Neural progenitor cell (in vitro differentiated cells): ENCODE results near the gene KIF22. TPM values are rescaled to one million over a fixed set of nuclear protein-coding genes. Genes with fewer than 3 reads are reported as not detected.

ENCODE experiments used
- DNase-seq: peaks from one replicate; pipeline ENCODE4 v3.0.0-alpha.2; 2016; ENCODE audit warnings: low spot score
- H2AFZ ChIP-seq: fragments of 200-600 bp; sonication (generic); replicated peaks from 2 replicates; pipeline ENCODE4 v1.6.1; 2016; ENCODE audit warnings: antibody characterized with exemption
- H3F3A ChIP-seq: fragments of 200-600 bp; sonication (generic); 2 replicates; pipeline ENCODE4 v1.6.1; 2016; ENCODE audit warnings: antibody characterized with exemption, low read depth
- H3K27ac ChIP-seq: fragments of 200-600 bp; sonication (generic); 2 replicates; pipeline ENCODE4 v1.5.1; 2016; ENCODE audit warnings: mild to moderate bottlenecking
- H3K27me3 ChIP-seq: fragments of 200-600 bp; sonication (generic); 2 replicates; pipeline ENCODE4 v1.6.1; 2016; ENCODE audit warnings: mild to moderate bottlenecking, moderate library complexity
- H3K36me3 ChIP-seq: fragments of 200-600 bp; sonication (generic); 2 replicates; pipeline ENCODE4 v1.5.1; 2016
- H3K4me1 ChIP-seq: fragments of 200-600 bp; sonication (generic); 2 replicates; pipeline ENCODE4 v1.6.1; 2016; ENCODE audit warnings: mixed run types
- H3K4me2 ChIP-seq: fragments of 200-600 bp; sonication (generic); 2 replicates; pipeline ENCODE4 v1.6.1; 2016
- H3K4me3 ChIP-seq: fragments of 200-600 bp; sonication (generic); 2 replicates; pipeline ENCODE4 v1.5.1; 2016
- H3K79me2 ChIP-seq: fragments of 200-600 bp; sonication (generic); 2 replicates; pipeline ENCODE4 v1.6.1; 2016; ENCODE audit warnings: low read depth
- H3K9ac ChIP-seq: fragments of 200-600 bp; sonication (generic); 2 replicates; pipeline ENCODE4 v1.6.1; 2016
- H3K9me3 ChIP-seq: fragments of 200-600 bp; sonication (generic); 2 replicates; pipeline ENCODE4 v1.5.1; 2016; ENCODE audit warnings: low read depth
- H4K20me1 ChIP-seq: fragments of 200-600 bp; sonication (generic); 2 replicates; pipeline ENCODE4 v1.6.1; 2016; ENCODE audit warnings: low read depth
- H3K27ac Mint-ChIP-seq: 3 replicates; pipeline ENCODE4 v1.8.0; 2021; ENCODE audit warnings: mixed read lengths
- H3K27me3 Mint-ChIP-seq: 2 replicates; pipeline ENCODE4 v1.8.0; 2022; ENCODE audit warnings: low read depth, mild to moderate bottlenecking, inconsistent platforms, moderate library complexity, mixed read lengths; ENCODE audit not compliant: insufficient read depth
- H3K36me3 Mint-ChIP-seq: 3 replicates; pipeline ENCODE4 v1.8.0; 2021; ENCODE audit warnings: mixed read lengths
- H3K4me1 Mint-ChIP-seq: 3 replicates; pipeline ENCODE4 v1.8.0; 2021; ENCODE audit warnings: mixed read lengths
- H3K4me3 Mint-ChIP-seq: 3 replicates; pipeline ENCODE4 v1.8.0; 2021; ENCODE audit warnings: mild to moderate bottlenecking, moderate library complexity, mixed read lengths
- H3K9me3 Mint-ChIP-seq: 3 replicates; pipeline ENCODE4 v1.8.0; 2020; ENCODE audit warnings: mixed read lengths
- EZH2 ChIP-seq: fragments of 200-600 bp; sonication (generic); IDR thresholded peaks from 2 replicates; pipeline ENCODE4 v1.6.1; 2017; ENCODE audit warnings: antibody characterized with exemption, mild to moderate bottlenecking, moderate library complexity
- EZH2phosphoT487 ChIP-seq: fragments of 200-600 bp; sonication (generic); IDR thresholded peaks from 2 replicates; pipeline ENCODE4 v1.6.1; 2017; ENCODE audit warnings: antibody characterized with exemption
- total RNA-seq: library from RNA; depleted of rRNA; stranded (reverse); fragments of >200 nt; gene quantifications from 2 replicates; pipeline ENCODE4 v1.2.3, GENCODE V29; 2015; ENCODE audit warnings: low replicate concordance
- TF ChIP-seq, protein P1 (sequence below): fragments of 200-600 bp; sonication (generic); IDR thresholded peaks from 2 replicates; pipeline ENCODE4 v1.5.1; 2017; ENCODE audit warnings: antibody characterized with exemption, mild to moderate bottlenecking

Gene KIF22
- 173 and 275 TPM in 2 replicates for total RNA-seq

DNA sequence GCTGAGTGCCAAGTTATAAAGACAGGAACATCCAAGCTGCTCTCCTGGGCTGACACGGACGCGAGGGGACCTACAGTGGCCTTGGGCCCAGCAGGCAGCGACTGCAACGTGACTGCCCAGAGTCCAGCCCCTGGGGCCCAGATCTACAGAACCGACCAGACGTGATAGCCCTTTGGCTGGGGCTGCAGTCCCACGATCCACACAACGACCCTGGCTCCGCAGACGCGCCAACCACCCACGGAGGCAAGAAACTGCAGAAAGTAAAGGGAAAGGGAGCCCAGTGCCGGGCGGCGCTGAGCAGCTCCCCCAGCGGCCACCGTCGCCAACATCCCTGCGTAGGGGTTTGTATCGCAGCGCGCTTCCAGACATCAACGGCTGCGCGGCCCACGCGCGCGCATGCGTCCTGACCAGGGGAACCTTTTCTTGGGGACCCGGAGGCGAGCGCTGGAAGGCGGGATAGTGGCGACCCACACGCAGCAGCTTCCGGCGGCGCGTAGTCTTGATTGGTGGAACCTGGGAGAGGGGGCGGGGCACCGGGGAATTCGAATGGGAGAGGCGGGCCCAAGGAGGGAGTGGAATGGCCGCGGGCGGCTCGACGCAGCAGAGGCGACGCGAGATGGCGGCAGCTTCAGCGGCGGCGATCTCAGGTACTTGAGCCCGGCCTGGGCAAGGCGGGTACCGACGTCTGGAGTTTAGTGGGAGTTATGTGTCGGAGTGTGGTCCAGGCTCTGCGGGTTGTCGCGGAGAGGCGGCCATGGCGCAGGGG lies at the start of gene KIF22:
KIF22 (plus strand) TSS at position 569 of the 766 bp plus-strand sequence; CDS start at position 578, 9 bp downstream.
- peak; percentile 100 for DNase-seq
- H3K27ac ChIP-seq = no peak within 1 kb of the TSS
- H4K20me1 ChIP-seq = peaks cover 30% of the 10 kb centered on the region
- Mint-ChIP-seq H3K27ac (peak within 1 kb of the TSS; percentile 98), H3K4me3 (peak within 1 kb of the TSS; percentile 97), H3K27me3 (peaks cover 8% of the 10 kb centered on the region), H3K36me3 (peaks cover 12% of the 10 kb centered on the region), H3K9me3 (peaks cover 2% of the 10 kb centered on the region), H3K4me1 (peaks cover 32% of the 10 kb centered on the region)
- H3K4me3 ChIP-seq = peak within 1 kb of the TSS; percentile 95
- H2AFZ ChIP-seq = peak within 1 kb of the TSS; percentile 85
- H3K4me2 ChIP-seq = peak within 1 kb of the TSS; percentile 99
- H3K36me3 ChIP-seq = no peaks in the 10 kb centered on the region
- H3K27me3 ChIP-seq = no peaks in the 10 kb centered on the region
- H3F3A ChIP-seq = peaks cover 12% of the 10 kb centered on the region
- TF ChIP-seq EZH2 (no peak), EZH2phosphoT487 (no peak)
- TF ChIP-seq, protein P1, sequence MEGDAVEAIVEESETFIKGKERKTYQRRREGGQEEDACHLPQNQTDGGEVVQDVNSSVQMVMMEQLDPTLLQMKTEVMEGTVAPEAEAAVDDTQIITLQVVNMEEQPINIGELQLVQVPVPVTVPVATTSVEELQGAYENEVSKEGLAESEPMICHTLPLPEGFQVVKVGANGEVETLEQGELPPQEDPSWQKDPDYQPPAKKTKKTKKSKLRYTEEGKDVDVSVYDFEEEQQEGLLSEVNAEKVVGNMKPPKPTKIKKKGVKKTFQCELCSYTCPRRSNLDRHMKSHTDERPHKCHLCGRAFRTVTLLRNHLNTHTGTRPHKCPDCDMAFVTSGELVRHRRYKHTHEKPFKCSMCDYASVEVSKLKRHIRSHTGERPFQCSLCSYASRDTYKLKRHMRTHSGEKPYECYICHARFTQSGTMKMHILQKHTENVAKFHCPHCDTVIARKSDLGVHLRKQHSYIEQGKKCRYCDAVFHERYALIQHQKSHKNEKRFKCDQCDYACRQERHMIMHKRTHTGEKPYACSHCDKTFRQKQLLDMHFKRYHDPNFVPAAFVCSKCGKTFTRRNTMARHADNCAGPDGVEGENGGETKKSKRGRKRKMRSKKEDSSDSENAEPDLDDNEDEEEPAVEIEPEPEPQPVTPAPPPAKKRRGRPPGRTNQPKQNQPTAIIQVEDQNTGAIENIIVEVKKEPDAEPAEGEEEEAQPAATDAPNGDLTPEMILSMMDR = peak; percentile 73
- H3K4me1 ChIP-seq = peaks cover 18% of the 10 kb centered on the region
- H3K9me3 ChIP-seq = no peaks in the 10 kb centered on the region
- H3K9ac ChIP-seq = peak within 1 kb of the TSS; percentile 74
- H3K79me2 ChIP-seq = peaks cover 48% of the 10 kb centered on the region

DNA sequence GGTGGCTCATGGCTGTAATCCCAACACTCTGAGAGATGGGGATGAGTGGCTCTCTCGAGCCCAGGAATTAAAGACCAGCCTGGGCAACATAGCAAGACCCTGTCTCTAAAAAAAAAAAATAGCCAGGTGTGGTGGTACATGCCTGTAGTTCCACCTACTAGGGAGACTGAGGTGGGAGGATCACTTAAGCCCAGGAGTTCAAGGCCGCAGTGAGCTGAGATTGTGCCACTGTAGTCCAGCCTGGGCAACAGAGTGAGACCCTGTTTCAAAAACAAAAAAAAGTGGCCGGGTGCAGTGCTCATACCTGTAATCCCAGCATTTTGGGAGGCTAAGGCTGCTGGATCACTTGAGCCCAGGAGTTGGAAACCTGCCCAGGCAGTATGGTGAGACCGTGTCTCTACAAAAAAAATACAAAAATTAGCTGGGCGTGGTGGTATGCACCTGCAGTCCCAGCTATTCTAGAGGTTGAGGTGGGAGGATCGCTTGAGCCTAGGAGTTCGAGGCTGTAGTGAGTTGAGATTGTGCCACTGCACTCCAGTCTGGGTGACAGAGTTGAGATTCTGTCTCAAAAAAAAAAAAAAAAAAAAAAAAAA lies 47.8 kb upstream of the KIF22 start:
- H3K27ac ChIP-seq = no peak overlapping the region
- Mint-ChIP-seq H3K4me3 (no peak overlapping the region), H3K9me3 (no peaks in the 10 kb centered on the region)

DNA sequence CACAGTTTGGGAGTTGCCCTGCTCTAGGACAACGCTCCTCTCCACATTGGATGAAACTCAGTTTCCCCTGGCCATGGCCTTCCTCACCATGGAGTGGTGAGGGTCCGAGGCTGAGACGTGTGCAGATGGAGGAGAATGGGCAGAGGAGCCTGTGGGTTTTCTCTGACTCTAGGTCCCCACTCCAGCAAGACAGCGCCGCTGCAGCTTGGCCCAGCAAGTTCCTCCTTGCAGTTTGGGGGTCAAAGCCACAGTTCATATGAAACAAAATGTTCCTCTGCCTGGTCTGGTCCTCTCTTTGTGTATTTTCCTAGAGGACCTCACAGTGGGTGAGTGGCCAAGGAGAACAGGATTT lies 47.1 kb upstream of the KIF22 start:
- Histone ChIP-seq H3K4me1 (no peaks in the 10 kb centered on the region), H4K20me1 (no peaks in the 10 kb centered on the region), H3K27ac (no peak overlapping the region), H3F3A (no peaks in the 10 kb centered on the region), H3K4me2 (no peak overlapping the region), H3K79me2 (no peaks in the 10 kb centered on the region), H3K4me3 (no peak overlapping the region), H3K27me3 (no peaks in the 10 kb centered on the region), H3K36me3 (no peaks in the 10 kb centered on the region), H3K9ac (no peak overlapping the region), H2AFZ (no peak overlapping the region), H3K9me3 (no peaks in the 10 kb centered on the region)
- Mint-ChIP-seq H3K4me3 (no peak overlapping the region), H3K27me3 (peaks cover 17% of the 10 kb centered on the region), H3K9me3 (no peaks in the 10 kb centered on the region), H3K36me3 (no peaks in the 10 kb centered on the region), H3K27ac (no peak overlapping the region), H3K4me1 (peaks cover 3% of the 10 kb centered on the region)
- no peak for DNase-seq
- TF ChIP-seq, protein P1 = no peak
- no peak for TF ChIP-seq EZH2
- TF ChIP-seq EZH2phosphoT487 = no peak

More for the DNA sequence above, 47.8 kb upstream of the KIF22 start:
- no peak overlapping the region for H3K4me3 ChIP-seq
- no peak overlapping the region for H2AFZ ChIP-seq
- no peaks in the 10 kb centered on the region for H4K20me1 ChIP-seq
- no peak overlapping the region for H3K4me2 ChIP-seq
- H3K79me2 ChIP-seq = no peaks in the 10 kb centered on the region
- no peaks in the 10 kb centered on the region for H3F3A ChIP-seq
- H3K27ac Mint-ChIP-seq = no peak overlapping the region
- TF ChIP-seq, protein P1 = no peak
- TF ChIP-seq EZH2 (no peak), EZH2phosphoT487 (no peak)
- no peaks in the 10 kb centered on the region for H3K4me1 ChIP-seq
- no peak overlapping the region for H3K9ac ChIP-seq
- H3K36me3 Mint-ChIP-seq = no peaks in the 10 kb centered on the region
- no peaks in the 10 kb centered on the region for H3K27me3 ChIP-seq
- peaks cover 17% of the 10 kb centered on the region for H3K27me3 Mint-ChIP-seq
- peaks cover 3% of the 10 kb centered on the region for H3K4me1 Mint-ChIP-seq
- DNase-seq = no peak
- H3K36me3 ChIP-seq = no peaks in the 10 kb centered on the region
- no peaks in the 10 kb centered on the region for H3K9me3 ChIP-seq
